ENCODE results near the gene DDX31. TPM values are rescaled to one million over a fixed set of nuclear protein-coding genes. Genes with fewer than 3 reads are reported as not detected.
A peak's percentile ranks its signal among the peaks of the same experiment; 100 is the strongest.

DDX31 gene
- total and polyA plus RNA-seq, 9 of the 15 experiments (the other 6 are each of a cell fraction or from before 2014, with no cell fraction given), result 11.9 to 24.6 (median 22.2) TPM

GRCh38 chr9:132669698-132670456, at the start of gene DDX31 (continued):
- TF ChIP-seq TGIF2 (CRISPR knock-in tag; IDR thresholded peaks at IDR 0.05), result peak; percentile 69; the same call in 1 of the 2 replicates
- TF ChIP-seq ID3 (CRISPR knock-in tag; IDR thresholded peaks at IDR 0.05), result no peak
- TF ChIP-seq ID3 (tag; IDR thresholded peaks at IDR 0.05), result peak; percentile 68; the same call in 1 of the 2 replicates
- TF ChIP-seq NEUROD1 (IDR thresholded peaks at IDR 0.05; ENCODE audit: borderline replicate concordance, low read depth, low read length, partially characterized antibody), result peak; percentile 38
- peak; percentile 79; the same call in 1 of the 2 replicates for TF ChIP-seq KAT7 (CRISPR knock-in tag; IDR thresholded peaks at IDR 0.05; ENCODE audit: borderline replicate concordance)
- TF ChIP-seq PRDM10 (IDR thresholded peaks at IDR 0.05; ENCODE audit: partially characterized antibody), result peak; percentile 59
- peak; percentile 47; the same call in 1 of the 2 replicates for TF ChIP-seq ZNF79 (CRISPR knock-in tag; IDR thresholded peaks at IDR 0.05; ENCODE audit: low read depth)
- peak; percentile 57; the same call in 1 of the 2 replicates for TF ChIP-seq IRF1 (CRISPR knock-in tag; IDR thresholded peaks at IDR 0.05; ENCODE audit: borderline replicate concordance)
- TF ChIP-seq KDM2B (CRISPR knock-in tag; IDR thresholded peaks at IDR 0.05), result no peak
- TF ChIP-seq HMG20A (CRISPR knock-in tag; conservative IDR thresholded peaks at IDR 0.05), result no peak
- no peak for TF ChIP-seq TOE1 (IDR thresholded peaks at IDR 0.05; ENCODE audit: borderline replicate concordance)
- TF ChIP-seq TOE1 (CRISPR knock-in tag; IDR thresholded peaks at IDR 0.05; ENCODE audit: borderline replicate concordance, low read depth), result no peak
- TF ChIP-seq ZNF740 (CRISPR knock-in tag; IDR thresholded peaks at IDR 0.05), result peak; percentile 35; the same call in 1 of the 2 replicates
- TF ChIP-seq ZNF740 (tag; IDR thresholded peaks at IDR 0.05), result no peak
- peak in 1 of 2 experiments; percentile 54; a peak in 1 of 3 replicates for TF ChIP-seq CBX3 (IDR thresholded peaks at IDR 0.05; ENCODE audit: borderline replicate concordance in 1 of 2, low read length in 2 of 2)
- TF ChIP-seq LCOR (CRISPR knock-in tag; IDR thresholded peaks at IDR 0.05), result peak; percentile 97
- TF ChIP-seq CXXC5 (CRISPR knock-in tag; IDR thresholded peaks at IDR 0.05), result peak; percentile 95
- TF ChIP-seq KLF1 (tag; IDR thresholded peaks at IDR 0.05), result peak; percentile 81
- no peak for TF ChIP-seq RCOR1 (IDR thresholded peaks at IDR 0.05; ENCODE audit: borderline replicate concordance in 1 of 2, low read depth in 2 of 2, low read length in 2 of 2)
- peak; percentile 22 for TF ChIP-seq PCBP1 (IDR thresholded peaks at IDR 0.05; ENCODE audit: low read depth, low read length, poor library complexity, severe bottlenecking)
- no peak for TF ChIP-seq SOX6 (IDR thresholded peaks at IDR 0.05)
- TF ChIP-seq GABPB1 (CRISPR knock-in tag; IDR thresholded peaks at IDR 0.05), result peak; percentile 89
